Measurements from ENCODE around the gene AQP5.

AQP5 gene

GRCh38 chr12:49961111-49961922, at the start of gene AQP5:
Gene AQP5, plus strand, starts transcription at chr12:49961872. Its CDS starts 146 bp downstream, at chr12:49962018.
- DNase-seq: no peak

- no peak for DNase-seq
These were observed 49.1 kb upstream of the AQP5 start for GRCh38 chr12:49912345-49913255.

- DNase-seq: no peak
These were observed 45.3 kb upstream of the AQP5 start for GRCh38 chr12:49916129-49916919.

- no peak for DNase-seq
These were observed 44.4 kb upstream of the AQP5 start for GRCh38 chr12:49917166-49917787.

- no peak for DNase-seq
These were observed 43.9 kb upstream of the AQP5 start for GRCh38 chr12:49917788-49918173.

GRCh38 chr12:49920241-49920914, 41.3 kb upstream of the AQP5 start:
- no peak for DNase-seq

- no peak for DNase-seq
These were observed 40.8 kb upstream of the AQP5 start for GRCh38 chr12:49920915-49921286.

GRCh38 chr12:49921299-49921698, 40.4 kb upstream of the AQP5 start:
- no peak for DNase-seq

- DNase-seq: no peak
These were observed 39.7 kb upstream of the AQP5 start for GRCh38 chr12:49921936-49922335.

GRCh38 chr12:49922349-49923034, 39.2 kb upstream of the AQP5 start:
- no peak for DNase-seq

- no peak for DNase-seq
These were observed 38.5 kb upstream of the AQP5 start for GRCh38 chr12:49923035-49923644.

GRCh38 chr12:49923880-49924556, 37.7 kb upstream of the AQP5 start:
- DNase-seq: no peak

GRCh38 chr12:49924628-49925246, 36.9 kb upstream of the AQP5 start:
- no peak for DNase-seq

GRCh38 chr12:49925433-49926204, 36.1 kb upstream of the AQP5 start:
- no peak for DNase-seq

- DNase-seq: no peak
These were observed 33.2 kb upstream of the AQP5 start for GRCh38 chr12:49928471-49928870.

- DNase-seq: no peak
These were observed 32.1 kb upstream of the AQP5 start for GRCh38 chr12:49929581-49929980.

- DNase-seq: no peak
These were observed 31.0 kb upstream of the AQP5 start for GRCh38 chr12:49930515-49931288.

GRCh38 chr12:49932023-49932422, 29.6 kb upstream of the AQP5 start:
- DNase-seq: no peak
